Heart left ventricle (tissue), 13 donors: ENCODE measurements around the gene IRAK2.

Experiments
- POLR2A ChIP-seq, 2 donors: fragments of 450-650 bp; IDR thresholded peaks; one replicate each; pipeline ENCODE4 v1.6.1; 2017; ENCODE audit warnings: antibody characterized with exemption in 2 of 2, mild to moderate bottlenecking in 2 of 2, moderate library complexity in 2 of 2
- TF ChIP-seq, protein P1 (sequence below), 12 donors: fragments of 200-600 bp; sonication (generic) in 4 of 12; IDR thresholded peaks; one replicate each; pipeline versions ENCODE4 v1.5.0 to v1.8.0; 2018 to 2022; ENCODE audit warnings: antibody characterized with exemption in 12 of 12, mild to moderate bottlenecking in 5 of 12
- donor health status: ischemic (EF 13 %, LVEDD 7.1; RV severe dilation, severe dysfunction).
- donor health status: DM: no; HTN: yes; CAD: no.
- donor health status: DM: no; HTN: no; CAD: no.
- donor health status: ischemic (EF 25% LVEDD 6.9; RV normal size, moderate dysfunction).
- donor health status: ischemic (EF 25% LVEDD 5.7; RV mildly dilated, moderate dysfunction).
- donor health status: ischemic (EF 35%, LVEDD 5.7; RV mildly dilated, moderate dysfunction).
- donor health status: nonischemic (EF 11% LVEDD 7.7; RV severe dilation, severe dysfunction).
- donor health status: DM: yes; HTN: yes; CAD: no.
- donor health status: PGD.
- donor health status: ischemic (EF 29% LVEDD 5.4; RV normal size, mild dysfunction).
- donor health status: nonischemic (EF 23%, LVEDD 6.1; RV moderate dilation, normal function).

DNA sequence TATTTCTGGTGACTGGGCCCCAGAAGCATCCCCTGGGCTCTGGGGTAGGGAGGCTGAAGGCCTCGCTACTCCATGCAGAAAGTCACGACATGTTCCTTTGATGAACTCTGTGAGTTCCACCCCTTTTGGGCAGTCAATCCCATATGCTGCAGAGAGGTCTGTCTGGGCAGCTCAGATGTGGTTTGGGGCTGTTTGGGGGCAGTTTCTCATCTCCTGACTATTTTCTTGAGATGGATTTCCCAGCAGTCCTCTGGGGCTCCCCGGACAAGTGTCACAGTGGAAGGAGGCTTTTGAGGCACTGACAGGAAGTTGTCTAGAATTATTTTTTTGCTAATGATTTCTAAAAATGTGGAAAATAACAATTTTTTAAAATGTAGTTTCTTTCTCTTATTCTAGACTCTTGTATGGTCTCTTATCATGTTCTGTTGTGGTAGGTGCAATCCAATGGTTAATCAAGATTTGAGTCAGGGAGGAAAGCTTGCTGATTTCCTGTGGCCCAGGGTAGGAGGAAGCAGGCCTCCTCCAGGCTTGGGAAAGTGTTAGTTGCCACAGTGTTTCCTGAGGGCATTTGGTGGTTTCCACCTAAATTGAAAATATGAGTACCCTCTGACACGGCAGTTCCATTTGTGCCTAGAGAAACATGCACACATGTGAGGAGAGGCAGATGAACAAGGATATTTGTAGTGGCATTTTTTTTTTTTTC lies 63.7 kb downstream of the IRAK2 start:
- TF ChIP-seq POLR2A (IDR thresholded peaks at IDR 0.05), result no peak
- TF ChIP-seq, protein P1, sequence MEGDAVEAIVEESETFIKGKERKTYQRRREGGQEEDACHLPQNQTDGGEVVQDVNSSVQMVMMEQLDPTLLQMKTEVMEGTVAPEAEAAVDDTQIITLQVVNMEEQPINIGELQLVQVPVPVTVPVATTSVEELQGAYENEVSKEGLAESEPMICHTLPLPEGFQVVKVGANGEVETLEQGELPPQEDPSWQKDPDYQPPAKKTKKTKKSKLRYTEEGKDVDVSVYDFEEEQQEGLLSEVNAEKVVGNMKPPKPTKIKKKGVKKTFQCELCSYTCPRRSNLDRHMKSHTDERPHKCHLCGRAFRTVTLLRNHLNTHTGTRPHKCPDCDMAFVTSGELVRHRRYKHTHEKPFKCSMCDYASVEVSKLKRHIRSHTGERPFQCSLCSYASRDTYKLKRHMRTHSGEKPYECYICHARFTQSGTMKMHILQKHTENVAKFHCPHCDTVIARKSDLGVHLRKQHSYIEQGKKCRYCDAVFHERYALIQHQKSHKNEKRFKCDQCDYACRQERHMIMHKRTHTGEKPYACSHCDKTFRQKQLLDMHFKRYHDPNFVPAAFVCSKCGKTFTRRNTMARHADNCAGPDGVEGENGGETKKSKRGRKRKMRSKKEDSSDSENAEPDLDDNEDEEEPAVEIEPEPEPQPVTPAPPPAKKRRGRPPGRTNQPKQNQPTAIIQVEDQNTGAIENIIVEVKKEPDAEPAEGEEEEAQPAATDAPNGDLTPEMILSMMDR (IDR thresholded peaks at IDR 0.05), result no peak
